Fibroblast of lung (primary cell): ENCODE results near the gene ZNF618. TPM values are rescaled to one million over a fixed set of nuclear protein-coding genes. Genes with fewer than 3 reads are reported as not detected.

Source experiments
- DNase-seq, 2 donors: peaks; one replicate each; pipeline versions ENCODE4 v3.0.0 to v3.0.0-alpha.2; 2010; ENCODE audit warnings: low read depth in 2 of 2
- H2AFZ ChIP-seq: 2 replicates; pipeline ENCODE4 v1.5.1; 2012; ENCODE audit warnings: low read length, control low read depth, inconsistent platforms
- H3K27ac ChIP-seq: 2 replicates; pipeline ENCODE4 v1.5.1; 2011; ENCODE audit warnings: low read length, control low read depth; ENCODE audit not compliant: insufficient read depth
- H3K27me3 ChIP-seq: 2 replicates; pipeline ENCODE4 v1.5.1; 2011; ENCODE audit warnings: mild to moderate bottlenecking, low read length; ENCODE audit not compliant: control insufficient read depth, insufficient read depth
- H3K36me3 ChIP-seq: 2 replicates; pipeline ENCODE4 v1.5.1; 2011; ENCODE audit warnings: low read length; ENCODE audit not compliant: control insufficient read depth, insufficient read depth
- H3K4me1 ChIP-seq: 2 replicates; pipeline ENCODE4 v1.5.1; 2011; ENCODE audit warnings: low read length; ENCODE audit not compliant: control insufficient read depth, insufficient read depth; ENCODE audit errors: extremely low read depth
- H3K4me2 ChIP-seq: 2 replicates; pipeline ENCODE4 v1.5.1; 2011; ENCODE audit warnings: low read length, control low read depth; ENCODE audit not compliant: insufficient read depth; ENCODE audit errors: extremely low read depth
- H3K4me3 ChIP-seq, 4 experiments: fragments of 200-600 bp in 1 of 4; sonication (generic) in 1 of 4; replicated peaks in 1 of 4; 2 replicates each; pipeline ENCODE4 v1.5.1; 2011 to 2016; ENCODE audit warnings: low read length in 4 of 4, low read depth in 3 of 4, mild to moderate bottlenecking in 3 of 4, control low read depth in 2 of 4, inconsistent platforms in 1 of 4, mixed read lengths in 1 of 4; ENCODE audit not compliant: insufficient read depth in 1 of 4; ENCODE audit errors: control extremely low read depth in 1 of 4
- H3K79me2 ChIP-seq: 2 replicates; pipeline ENCODE4 v1.5.1; 2012; ENCODE audit warnings: mild to moderate bottlenecking, low read length, inconsistent platforms; ENCODE audit not compliant: control insufficient read depth, insufficient read depth
- H3K9ac ChIP-seq: 2 replicates; pipeline ENCODE4 v1.5.1; 2011; ENCODE audit warnings: mild to moderate bottlenecking, low read length, control low read depth; ENCODE audit not compliant: insufficient read depth
- H3K9me3 ChIP-seq: 2 replicates; pipeline ENCODE4 v1.5.1; 2012; ENCODE audit warnings: low read depth, low read length; ENCODE audit not compliant: control insufficient read depth, insufficient read depth
- H4K20me1 ChIP-seq: 2 replicates; pipeline ENCODE4 v1.5.1; 2011; ENCODE audit warnings: low read length; ENCODE audit not compliant: control insufficient read depth, insufficient read depth; ENCODE audit errors: extremely low read depth
- EZH2 ChIP-seq: IDR thresholded peaks from 2 replicates; pipeline ENCODE4 v1.5.1; 2012; ENCODE audit warnings: low read length, control low read depth, mild to moderate bottlenecking; ENCODE audit errors: missing control alignments
- polyA plus RNA-seq, 2 donors: library from polyadenylated mRNA; depleted of rRNA in 1 of 2; stranded (reverse) in 1 of 2; unstranded in 1 of 2; fragments of >200 nt; gene quantifications; 2 replicates each; pipeline ENCODE4 v1.2.1, GENCODE V29; 2011 to 2012; ENCODE audit warnings: missing spikeins in 1 of 2
- total RNA-seq: library from RNA; depleted of rRNA; stranded (reverse); fragments of >200 nt; gene quantifications from 2 replicates; pipeline ENCODE4 v1.2.1, GENCODE V29; 2014
- TF ChIP-seq, protein P1 (sequence below), 2 donors: IDR thresholded peaks in 1 of 2; conservative IDR thresholded peaks in 1 of 2; 1 replicate in 1 of 2; 2 replicates in 1 of 2; pipeline ENCODE4 v1.5.1; 2011 to 2012; ENCODE audit warnings: low read length in 2 of 2, control low read depth in 1 of 2, inconsistent platforms in 1 of 2, low read depth in 1 of 2, mild to moderate bottlenecking in 1 of 2

ZNF618 gene
- total and polyA plus RNA-seq, 2 donors (not counting 1 experiment from before 2014, with no cell fraction given), result 6.6 to 8.6 TPM

DNA sequence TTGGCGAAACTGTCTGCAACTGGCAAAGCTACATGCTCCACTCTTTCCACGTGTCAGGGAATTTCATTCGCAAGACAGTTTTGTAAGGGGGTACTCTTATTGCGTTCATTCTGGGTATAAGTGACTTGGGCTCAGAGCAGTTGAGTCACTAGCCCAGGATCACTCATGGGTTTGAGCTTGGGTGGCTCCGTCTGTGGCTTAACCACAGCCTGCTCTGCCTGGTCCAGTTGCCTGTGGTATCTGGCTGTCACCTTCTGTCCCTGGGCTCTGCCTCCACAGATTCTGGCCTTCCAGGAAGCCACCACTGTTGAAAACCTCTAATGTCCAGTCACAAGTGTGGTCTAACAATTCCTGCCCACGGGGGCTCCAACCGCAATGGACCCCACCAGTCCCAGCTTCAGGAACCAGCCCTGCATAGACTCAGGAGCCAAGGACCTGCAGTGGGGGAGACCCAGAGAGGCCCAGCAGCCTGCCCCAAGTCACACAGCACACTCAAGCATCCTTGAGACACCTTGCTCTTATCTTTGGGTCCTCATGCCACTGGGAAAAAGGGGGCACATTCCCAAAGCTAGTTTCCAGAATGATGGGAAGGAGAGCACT is 212.6 kb downstream of the ZNF618 start:
- no peaks in the 10 kb centered on the region for H3K4me1 ChIP-seq
- no peaks in the 10 kb centered on the region for H3K36me3 ChIP-seq
- H3K27me3 ChIP-seq, result peaks cover 21% of the 10 kb centered on the region
- no peak overlapping the region for H2AFZ ChIP-seq
- no peaks in the 10 kb centered on the region for H3K9me3 ChIP-seq
- no peak for TF ChIP-seq EZH2
- TF ChIP-seq, protein P1, sequence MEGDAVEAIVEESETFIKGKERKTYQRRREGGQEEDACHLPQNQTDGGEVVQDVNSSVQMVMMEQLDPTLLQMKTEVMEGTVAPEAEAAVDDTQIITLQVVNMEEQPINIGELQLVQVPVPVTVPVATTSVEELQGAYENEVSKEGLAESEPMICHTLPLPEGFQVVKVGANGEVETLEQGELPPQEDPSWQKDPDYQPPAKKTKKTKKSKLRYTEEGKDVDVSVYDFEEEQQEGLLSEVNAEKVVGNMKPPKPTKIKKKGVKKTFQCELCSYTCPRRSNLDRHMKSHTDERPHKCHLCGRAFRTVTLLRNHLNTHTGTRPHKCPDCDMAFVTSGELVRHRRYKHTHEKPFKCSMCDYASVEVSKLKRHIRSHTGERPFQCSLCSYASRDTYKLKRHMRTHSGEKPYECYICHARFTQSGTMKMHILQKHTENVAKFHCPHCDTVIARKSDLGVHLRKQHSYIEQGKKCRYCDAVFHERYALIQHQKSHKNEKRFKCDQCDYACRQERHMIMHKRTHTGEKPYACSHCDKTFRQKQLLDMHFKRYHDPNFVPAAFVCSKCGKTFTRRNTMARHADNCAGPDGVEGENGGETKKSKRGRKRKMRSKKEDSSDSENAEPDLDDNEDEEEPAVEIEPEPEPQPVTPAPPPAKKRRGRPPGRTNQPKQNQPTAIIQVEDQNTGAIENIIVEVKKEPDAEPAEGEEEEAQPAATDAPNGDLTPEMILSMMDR (conservative IDR thresholded peaks at IDR 0.05 in 1 of 2, IDR thresholded peaks at IDR 0.05 in 1 of 2; ENCODE audit: low read depth in 1 of 2, low read length in 2 of 2), result no peak
- H4K20me1 ChIP-seq, result no peaks in the 10 kb centered on the region
- H3K27ac ChIP-seq, result no peak overlapping the region
- H3K9ac ChIP-seq, result no peak overlapping the region
- no peak for DNase-seq
- H3K4me3 ChIP-seq, result no peak overlapping the region
- H3K4me2 ChIP-seq, result no peak overlapping the region
- H3K79me2 ChIP-seq, result no peaks in the 10 kb centered on the region

DNA sequence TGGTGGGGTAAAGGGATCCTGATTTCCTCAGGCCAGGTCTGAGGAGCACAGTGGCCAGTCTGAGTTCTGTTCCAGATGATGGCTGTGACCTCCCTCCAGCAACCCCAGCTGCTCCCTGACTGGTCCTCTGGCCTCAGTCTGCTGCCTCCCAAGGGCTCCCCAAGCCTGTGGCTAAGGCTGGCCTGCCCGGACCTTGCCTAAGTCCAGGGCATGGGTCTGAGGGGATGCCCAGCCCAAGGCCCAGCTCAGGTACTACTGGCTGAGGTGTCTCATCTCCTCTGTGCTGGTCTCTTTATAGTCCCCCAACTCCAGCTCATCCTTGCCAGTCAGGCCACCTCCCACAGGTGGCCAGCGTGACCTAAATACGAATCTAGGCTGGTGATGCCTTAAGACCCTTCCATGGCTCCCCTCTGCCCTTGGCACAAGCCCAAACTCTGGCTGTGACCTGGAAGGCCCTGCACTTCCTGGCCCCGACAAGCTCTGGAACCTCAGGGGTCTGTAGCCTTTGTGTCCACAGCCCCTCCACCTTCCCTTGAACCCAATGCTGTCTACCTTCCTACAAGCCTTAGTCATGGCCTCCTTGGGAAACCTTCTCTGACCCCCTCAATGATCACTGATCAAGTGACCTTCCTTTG is 213.2 kb downstream of the ZNF618 start:
- H3K27me3 ChIP-seq, result peaks cover 18% of the 10 kb centered on the region

DNA sequence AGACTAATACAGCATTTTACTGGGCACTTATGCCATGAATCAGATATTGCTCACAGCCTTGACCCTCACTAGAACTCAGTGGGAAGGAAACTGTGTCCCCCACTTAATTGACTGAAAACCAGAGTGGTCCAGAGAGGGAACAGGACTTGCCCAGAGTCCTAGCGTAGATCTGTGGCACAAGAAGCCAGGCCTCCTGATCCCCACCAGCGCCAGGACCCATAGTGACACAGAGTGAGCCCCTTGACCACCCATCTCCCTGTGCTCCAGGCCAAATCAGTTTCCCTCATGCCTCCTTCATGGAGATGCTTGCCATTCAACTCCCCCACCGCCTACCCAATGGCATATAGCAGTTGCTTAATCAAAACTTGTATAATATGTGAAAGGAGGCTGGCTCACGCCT is 214.7 kb downstream of the ZNF618 start:
- no peak overlapping the region for H3K27ac ChIP-seq
- H3K9ac ChIP-seq, result no peak overlapping the region
- no peak overlapping the region for H3K4me2 ChIP-seq
- no peaks in the 10 kb centered on the region for H4K20me1 ChIP-seq
- no peak overlapping the region for H2AFZ ChIP-seq
- H3K36me3 ChIP-seq, result no peaks in the 10 kb centered on the region
- DNase-seq, result no peak
- TF ChIP-seq, protein P1 (conservative IDR thresholded peaks at IDR 0.05 in 1 of 2, IDR thresholded peaks at IDR 0.05 in 1 of 2; ENCODE audit: low read depth in 1 of 2, low read length in 2 of 2), result no peak
- TF ChIP-seq EZH2, result no peak
- no peaks in the 10 kb centered on the region for H3K4me1 ChIP-seq
- H3K4me3 ChIP-seq, result no peak overlapping the region
- H3K27me3 ChIP-seq, result peaks cover 14% of the 10 kb centered on the region
- no peaks in the 10 kb centered on the region for H3K79me2 ChIP-seq
- H3K9me3 ChIP-seq, result no peaks in the 10 kb centered on the region

More for the DNA sequence above, 213.2 kb downstream of the ZNF618 start:
- H3K4me1 ChIP-seq, result no peaks in the 10 kb centered on the region
- H4K20me1 ChIP-seq, result no peaks in the 10 kb centered on the region
- no peak for DNase-seq
- H3K36me3 ChIP-seq, result no peaks in the 10 kb centered on the region
- no peak overlapping the region for H3K27ac ChIP-seq
- H3K4me2 ChIP-seq, result no peak overlapping the region
- H3K9me3 ChIP-seq, result no peaks in the 10 kb centered on the region
- no peaks in the 10 kb centered on the region for H3K79me2 ChIP-seq
- H2AFZ ChIP-seq, result no peak overlapping the region
- H3K4me3 ChIP-seq, result no peak overlapping the region
- TF ChIP-seq, protein P1 (conservative IDR thresholded peaks at IDR 0.05 in 1 of 2, IDR thresholded peaks at IDR 0.05 in 1 of 2; ENCODE audit: low read depth in 1 of 2, low read length in 2 of 2), result no peak
- no peak for TF ChIP-seq EZH2
- H3K9ac ChIP-seq, result no peak overlapping the region
